NCI-H748 treated with DMSO at 0.1 percent for 48 hours (cell line): Measurements from ENCODE around the gene ISOC2.

Experiments used
- DNase-seq: peaks from one replicate; lab custom pipeline; 2025; lab: John Stamatoyannopoulos, UW

ISOC2 gene

DNA sequence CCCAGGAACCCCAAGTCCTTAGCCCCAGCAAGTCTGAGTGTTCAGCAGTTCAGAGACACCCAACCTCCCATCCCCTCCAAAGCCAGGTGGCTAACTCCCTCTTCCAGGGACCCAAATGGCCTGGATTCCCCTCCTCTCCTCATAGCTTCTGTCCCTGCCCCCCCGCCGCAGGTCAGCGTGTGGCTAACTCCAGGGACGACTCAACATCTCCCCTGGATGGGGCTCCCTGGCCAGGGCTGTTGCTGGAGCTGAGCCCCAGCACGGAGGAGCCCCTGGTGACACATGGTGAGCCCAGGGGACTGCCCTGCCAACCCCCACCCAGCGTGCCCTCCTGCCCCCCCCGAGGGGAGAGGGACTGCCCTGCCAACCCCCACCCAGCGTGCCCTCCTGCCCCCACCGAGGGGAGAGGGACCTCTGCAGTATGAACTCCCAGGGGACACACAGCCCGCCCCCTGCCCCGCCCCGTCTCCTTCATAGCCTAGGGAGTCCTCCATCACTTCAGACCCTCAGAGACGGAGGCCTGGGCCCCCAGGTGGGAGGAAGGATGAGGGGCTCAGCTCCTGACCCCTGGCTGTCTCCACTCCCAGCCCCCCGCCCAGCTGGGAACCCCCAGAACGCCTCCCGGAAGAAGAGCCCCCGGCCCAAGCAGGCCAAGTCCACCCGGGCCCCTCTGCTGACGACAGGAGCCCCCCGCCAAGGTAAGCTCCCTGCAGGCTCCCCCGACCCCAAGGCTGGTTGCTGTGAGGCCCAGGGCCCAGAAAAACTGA, 28.5 kb upstream of the ISOC2 start:
- DNase-seq: no peak

DNA sequence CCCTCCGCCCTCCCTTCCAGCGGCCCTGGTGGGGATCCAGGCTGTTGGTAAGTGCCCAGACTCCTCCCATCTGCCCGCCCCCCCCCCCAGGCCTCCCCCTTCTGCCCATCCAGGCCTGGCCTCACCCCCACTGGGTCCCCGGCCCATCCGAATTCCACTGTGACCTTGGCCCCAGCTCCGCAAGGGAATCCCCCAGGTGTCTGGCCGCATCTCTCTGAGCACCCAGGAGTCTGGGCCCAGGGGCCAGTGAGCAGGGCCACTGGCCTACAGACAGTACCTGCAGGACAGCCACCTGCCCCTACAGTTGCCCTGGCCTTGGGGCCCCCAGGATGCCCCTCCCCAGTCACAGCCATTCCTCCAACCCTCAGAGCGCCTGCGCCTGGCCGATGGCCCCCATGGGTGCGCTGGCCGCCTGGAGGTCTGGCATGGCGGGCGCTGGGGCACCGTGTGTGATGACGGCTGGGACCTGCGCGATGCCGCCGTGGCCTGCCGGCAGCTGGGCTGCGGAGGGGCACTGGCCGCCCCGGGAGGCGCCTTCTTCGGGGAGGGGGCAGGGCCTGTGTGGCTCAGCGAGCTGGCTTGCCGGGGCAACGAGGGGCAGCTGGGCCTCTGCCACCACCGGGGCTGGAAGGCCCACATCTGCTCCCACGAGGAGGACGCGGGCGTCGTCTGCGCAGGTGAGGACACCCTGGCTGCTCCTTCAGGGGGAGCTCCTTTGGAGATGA, 27.7 kb upstream of the ISOC2 start:
- DNase-seq: no peak

DNA sequence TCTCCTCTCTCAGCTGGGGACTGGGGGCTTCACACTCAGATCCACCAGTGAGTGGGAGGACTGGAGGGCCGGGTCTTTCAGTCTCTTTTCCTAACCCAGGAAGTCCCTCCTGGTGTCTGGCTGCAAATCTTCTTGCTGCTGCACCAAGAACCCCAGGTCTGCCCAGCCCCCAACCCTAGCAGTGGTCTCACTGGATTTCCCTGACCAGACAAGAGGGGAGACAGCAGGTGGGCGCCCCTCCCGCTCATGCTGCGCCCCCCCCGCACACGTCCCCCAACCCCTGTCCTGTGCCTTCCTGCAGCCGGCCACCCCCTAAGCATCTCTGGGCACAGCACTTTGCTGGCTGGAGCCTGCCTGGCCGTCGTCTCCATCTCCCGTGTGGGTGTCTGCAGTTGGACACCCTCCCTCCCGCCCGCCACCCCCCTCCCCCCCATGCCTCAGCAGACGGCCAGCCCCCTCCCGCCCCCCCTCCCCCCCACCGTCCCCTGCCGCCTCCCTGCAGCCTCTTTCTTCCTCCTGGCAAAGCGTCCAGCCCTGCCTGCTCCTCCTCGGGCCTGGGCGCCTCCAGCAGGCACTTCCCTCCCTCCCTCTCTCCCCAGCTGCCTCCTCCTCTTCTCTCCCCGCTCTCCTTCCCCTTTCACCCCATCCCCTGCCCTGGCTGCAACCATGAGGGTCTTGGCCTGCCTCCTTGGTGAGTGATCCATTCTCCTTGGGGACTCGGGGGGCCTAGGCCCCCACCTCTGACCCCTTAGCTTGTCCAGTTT, 26.7 kb upstream of the ISOC2 start, which contains the start of gene SSC5D:
Gene SSC5D (plus strand): TSS at position 513 of the 764 bp plus-strand sequence. CDS start 154 bp downstream, at position 667.
- no peak for DNase-seq

DNA sequence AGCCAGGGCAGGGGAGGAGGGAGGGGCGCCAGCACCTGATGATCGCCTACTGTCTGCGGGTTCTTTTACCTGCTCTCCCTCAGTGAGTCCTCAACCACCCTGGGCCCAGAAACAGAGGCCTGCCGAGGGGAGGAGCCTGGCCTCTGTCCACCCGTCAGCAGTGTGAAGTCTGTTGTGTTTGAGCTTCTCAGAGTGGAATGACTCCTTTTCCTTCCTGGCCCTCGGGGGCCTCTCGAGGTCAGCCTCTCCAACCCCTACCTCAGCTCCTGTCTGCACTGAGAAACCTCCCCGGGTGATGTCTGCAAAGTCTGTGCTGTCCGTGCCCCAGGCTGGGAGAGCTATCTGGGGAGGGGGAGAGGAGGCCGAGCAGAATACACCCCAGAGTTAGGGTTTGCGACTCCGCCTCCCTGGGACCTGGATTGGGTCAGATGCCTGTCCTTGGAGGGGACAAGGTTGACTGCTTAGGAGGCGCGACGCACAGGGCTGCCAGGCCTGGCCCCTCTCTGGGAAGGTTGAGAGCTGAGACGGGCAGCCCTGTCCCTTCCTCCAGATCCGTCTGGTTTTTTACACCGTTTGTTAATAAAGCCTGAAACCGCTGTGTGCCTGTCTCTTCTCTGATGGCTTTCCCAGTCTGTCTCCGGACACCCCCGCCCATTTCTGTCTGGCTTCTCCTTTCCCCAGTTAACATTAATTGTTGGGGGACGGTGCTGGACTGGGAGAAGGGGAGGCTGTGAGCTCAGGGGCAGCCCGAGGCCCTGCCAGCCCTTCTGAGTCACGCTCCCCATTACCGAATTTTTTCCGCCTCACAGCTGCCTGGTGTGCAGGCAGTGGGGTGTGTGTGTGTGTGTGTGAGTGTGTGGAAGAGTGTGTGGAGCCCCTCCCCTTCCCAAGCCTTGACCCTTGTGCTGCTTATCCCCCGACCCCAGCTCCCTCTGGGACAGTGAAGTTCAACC, 25.8 kb upstream of the ISOC2 start:
- DNase-seq: no peak

DNA sequence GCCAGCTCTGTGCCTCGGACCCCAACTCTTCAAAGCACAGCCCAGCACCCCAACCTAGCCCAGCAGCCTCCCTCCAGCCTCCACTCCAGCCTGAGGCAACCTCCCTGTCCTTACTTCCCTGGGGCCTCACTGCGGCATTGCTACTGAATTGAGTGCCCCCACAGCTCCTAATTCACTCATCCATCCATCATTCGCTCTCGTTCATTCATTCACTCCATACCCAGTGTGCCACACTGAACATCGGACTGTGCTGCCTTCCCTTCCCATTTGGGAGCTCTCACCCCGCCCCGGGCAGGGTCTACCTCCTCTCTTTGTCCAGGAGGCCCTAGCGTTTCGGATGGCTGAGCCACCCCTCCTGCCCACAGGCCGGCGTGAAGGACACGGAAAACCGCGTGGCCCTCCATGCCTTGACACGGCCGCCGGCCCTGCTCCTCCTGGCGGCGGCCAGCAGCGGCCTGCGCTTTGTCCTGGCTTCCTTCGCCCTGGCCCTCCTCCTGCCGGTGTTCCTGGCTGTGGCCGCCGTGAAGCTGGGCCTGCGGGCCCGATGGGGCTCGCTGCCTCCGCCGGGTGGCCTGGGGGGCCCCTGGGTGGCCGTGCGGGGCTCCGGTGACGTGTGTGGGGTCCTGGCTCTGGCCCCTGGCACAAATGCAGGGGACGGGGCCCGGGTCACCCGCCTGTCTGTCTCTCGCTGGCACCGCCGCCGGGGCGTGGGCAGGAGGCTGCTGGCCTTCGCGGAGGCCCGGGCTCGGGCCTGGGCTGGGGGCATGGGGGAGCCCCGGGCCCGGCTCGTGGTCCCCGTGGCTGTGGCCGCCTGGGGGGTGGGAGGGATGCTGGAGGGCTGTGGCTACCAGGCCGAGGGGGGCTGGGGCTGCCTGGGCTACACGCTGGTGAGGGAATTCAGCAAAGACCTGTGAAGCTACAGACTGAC, 24.9 kb upstream of the ISOC2 start:
- no peak for DNase-seq

DNA sequence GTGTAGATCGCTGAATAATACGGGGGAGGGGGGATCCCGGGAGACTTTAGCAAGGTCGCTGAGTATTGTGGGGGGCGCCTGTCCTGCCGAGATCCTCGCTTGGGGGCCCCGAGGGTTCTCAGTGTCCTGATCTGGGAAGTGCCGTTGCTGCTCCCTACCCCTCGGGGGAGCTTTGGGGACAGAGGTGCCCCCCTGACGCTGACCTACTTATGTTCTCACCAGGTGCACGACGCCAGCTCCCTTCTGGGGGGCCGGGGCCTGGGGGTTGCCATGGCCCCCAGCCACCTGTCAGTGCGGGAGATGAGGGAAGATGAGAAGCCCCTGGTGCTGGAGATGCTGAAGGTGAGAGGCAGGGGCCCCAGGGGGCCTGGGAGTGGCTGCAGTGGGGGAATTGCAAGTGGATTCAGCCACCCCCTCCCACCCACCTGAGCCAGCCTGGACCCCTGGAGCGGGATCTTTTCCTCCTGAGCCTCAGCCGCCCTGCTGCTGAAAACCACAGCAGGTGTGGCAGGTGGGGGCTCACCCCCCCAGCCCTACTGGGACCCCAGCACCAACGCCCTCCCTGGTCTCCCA, 24.1 kb upstream of the ISOC2 start:
- no peak for DNase-seq

DNA sequence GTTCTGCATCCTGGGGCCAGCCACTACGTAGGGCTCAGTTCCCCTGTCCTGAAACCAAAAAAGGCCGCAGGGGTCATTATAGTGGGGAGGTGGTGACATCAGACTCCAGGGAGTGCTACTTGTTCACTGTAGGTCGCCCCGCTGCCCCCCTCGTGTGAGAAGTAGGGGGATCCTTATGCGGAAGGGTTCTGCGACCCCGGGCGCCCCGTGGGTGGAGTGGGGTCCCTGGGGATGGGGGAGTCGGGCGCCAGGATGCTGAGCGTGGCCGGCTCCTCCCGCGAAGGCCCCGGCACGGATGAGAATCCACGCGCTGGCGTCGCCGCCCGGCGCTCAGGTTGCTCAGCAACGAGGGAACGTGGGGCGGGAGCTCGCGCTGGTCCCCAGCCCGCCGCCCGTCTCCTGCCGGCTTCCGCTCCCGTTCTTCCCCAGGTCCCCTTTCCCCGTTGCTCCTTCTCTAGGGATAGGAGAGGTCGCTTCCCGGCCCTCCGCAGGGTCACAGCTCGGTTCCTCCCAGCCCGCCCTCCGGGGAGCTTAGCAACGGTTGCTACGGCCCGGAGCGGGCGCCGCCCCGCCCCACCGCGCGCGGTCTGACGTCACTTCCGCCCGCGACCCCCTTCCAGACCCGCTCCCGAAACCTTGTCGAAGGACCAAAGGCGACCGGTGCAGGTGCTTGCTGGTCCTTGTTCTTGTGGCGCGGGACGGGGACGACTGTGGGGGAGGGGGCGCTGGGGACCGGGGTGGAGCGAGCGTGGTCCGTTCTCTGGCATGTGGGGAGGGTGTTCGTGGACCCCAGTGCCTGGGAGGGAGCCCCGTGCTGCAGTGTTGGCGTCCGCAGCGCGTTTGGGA, 23.4 kb upstream of the ISOC2 start, which contains the start of gene NAT14:
Gene NAT14 (plus strand): TSS at position 596 of the 846 bp plus-strand sequence. CDS start 521 bp downstream, outside the sequence.
- peak; percentile 77 for DNase-seq

DNA sequence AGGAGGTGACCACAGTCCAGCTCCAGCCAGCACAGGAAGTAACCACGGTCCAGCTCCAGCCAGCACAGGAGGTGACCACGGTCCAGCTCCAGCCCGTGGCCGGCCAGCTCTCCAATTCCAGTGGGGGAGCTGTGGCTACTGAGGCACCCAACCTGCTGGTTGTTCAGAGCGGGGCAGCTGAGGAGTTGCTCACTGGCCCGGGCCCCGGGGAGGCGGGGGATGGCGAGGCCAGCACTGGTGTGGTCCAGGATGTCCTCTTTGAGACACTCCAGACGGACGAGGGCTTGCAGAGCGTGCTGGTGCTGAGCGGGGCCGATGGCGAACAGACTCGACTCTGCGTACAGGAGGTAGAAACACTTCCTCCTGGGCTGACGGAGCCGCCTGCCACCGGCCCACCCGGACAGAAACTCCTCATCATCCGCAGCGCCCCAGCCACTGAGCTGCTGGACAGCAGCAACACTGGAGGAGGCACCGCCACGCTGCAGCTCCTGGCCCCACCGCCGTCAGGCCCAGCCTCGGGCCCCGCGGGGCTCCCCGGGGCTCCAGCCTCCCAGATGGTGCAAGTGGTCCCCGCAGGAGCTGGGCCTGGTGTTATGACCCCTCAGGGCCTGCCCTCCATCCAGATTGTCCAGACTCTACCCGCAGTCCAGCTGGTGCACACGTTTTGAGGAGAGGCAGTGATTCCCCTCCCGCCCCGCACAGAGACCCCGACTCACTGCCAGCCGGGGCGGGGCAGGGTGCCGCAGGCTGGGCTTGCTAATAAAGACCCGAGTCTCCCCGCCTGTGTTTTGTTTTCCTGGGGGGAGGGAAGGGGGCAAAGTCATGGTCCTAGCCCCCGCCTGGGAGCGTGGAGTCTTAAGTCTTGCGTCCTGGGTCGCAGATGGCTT, 22.5 kb upstream of the ISOC2 start:
- DNase-seq: no peak

DNA sequence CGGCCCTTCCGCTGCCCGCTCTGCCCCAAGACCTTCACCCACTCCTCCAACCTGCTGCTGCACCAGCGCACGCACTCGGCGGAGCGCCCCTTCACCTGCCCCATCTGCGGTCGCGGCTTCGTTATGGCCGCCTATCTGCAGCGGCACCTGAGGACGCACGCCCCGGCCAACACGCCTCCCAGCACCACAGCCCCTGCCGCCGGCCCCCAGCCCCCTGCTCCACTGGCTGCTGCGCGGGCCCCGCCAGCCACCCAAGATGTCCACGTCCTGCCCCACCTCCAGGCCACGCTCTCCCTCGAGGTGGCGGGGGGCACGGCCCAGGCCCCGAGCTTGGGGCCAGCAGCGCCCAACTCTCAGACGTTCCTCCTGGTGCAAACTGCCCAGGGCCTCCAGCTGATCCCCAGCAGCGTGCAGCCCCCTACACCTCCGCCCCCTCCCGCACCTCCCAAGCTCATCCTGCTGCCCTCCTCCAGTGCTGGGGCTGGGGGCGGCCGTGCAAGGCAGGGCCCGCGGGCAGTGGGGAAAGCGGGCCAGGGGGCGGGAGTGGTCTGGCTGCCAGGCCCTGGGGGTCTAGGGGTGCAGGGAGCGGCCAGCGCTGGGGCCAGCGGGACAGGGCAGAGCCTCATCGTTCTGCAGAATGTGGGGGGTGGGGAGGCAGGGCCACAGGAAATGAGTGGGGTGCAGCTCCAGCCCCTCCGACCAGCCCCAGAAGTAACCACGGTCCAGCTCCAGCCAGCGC, 21.7 kb upstream of the ISOC2 start:
- DNase-seq: no peak

DNA sequence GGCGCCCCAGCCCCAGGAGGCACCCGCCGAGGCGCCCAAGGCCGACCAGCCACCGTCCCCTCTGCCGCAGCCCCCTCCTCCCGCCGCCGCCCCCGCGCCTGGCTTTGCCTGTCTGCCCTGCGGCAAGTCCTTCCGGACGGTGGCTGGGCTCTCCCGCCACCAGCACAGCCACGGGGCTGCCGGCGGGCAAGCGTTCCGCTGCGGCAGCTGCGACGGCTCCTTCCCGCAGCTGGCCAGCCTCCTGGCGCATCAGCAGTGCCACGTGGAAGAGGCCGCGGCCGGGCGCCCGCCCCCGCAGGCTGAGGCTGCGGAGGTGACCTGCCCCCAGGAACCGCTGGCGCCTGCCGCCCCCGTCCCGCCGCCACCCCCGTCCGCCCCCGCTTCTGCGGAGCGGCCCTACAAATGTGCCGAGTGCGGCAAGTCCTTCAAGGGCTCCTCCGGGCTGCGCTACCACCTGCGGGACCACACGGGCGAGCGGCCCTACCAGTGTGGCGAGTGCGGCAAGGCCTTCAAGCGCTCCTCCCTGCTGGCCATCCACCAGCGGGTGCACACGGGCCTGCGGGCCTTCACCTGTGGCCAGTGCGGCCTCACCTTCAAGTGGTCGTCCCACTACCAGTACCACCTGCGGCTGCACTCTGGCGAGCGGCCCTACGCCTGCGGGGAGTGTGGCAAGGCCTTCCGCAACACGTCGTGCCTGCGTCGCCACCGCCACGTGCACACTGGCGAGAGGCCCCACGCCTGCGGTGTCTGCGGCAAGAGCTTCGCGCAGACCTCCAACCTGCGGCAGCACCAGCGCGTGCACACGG, 20.9 kb upstream of the ISOC2 start:
- DNase-seq: no peak

DNA sequence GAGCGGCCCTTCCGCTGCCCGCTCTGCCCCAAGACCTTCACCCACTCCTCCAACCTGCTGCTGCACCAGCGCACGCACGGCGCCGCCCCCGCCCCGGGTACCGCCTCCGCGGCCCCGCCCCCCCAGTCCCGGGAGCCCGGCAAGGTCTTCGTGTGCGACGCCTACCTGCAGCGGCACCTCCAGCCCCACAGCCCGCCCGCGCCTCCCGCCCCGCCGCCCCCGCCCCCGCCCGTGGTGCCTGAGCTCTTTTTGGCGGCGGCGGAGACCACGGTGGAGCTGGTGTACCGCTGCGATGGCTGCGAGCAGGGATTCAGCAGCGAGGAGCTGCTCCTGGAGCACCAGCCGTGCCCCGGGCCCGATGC, 20.3 kb upstream of the ISOC2 start:
- DNase-seq: no peak

DNA sequence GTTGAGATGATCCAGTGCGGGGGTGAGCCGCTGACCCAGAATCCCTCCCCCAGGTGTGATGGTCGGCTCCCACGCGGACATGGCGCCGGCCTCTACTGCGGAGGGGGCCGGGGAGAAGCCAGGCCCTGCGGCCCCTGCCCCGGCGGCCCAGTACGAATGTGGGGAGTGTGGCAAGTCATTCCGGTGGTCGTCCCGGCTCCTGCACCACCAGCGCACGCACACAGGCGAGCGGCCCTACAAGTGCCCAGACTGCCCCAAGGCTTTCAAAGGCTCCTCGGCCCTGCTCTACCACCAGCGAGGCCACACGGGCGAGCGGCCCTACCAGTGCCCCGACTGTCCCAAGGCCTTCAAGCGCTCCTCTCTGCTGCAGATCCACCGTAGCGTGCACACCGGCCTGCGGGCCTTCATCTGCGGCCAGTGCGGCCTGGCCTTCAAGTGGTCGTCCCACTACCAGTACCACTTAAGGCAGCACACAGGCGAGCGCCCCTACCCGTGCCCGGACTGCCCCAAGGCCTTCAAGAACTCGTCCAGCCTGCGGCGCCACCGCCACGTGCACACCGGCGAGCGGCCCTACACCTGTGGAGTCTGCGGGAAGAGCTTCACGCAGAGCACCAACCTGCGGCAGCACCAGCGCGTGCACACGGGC, 19.8 kb upstream of the ISOC2 start:
- no peak for DNase-seq

DNA sequence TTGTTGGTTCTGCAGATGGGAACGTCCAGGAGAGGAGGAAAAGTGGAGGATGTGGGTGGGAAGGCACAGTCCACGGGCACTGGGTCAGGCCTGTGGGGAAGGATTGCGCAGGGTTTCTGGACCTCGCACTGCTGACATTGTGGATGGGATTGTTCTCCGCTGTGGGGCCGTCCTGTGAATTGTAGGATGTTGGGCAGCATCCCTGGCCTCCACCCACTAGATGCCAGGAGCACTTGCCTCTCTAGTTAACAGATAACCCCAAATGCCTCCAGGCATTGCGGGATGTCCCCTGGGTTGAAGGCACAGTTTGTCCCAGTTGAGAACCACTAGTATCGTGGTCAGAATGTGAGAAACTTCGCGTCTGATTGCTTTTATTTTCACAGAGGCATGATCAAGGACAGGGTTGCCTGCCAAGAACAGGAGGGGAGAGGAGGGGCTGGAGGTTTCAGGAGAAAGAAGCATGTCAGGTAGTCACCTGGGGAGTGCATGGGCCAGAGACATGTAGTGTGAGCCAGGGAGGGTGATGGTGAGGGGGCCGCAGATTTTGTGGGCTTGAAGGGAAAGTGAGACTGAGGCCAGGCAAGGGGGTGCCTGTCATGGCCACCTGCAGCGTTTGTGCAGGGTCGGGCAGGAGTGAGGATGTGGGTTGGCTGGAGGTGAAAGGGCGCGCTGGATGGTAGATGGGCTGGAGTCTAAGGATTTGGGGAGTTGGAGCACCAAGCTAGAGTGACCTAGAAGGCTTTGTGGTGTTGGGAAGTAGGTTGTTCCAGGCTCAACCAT, 18.2 kb upstream of the ISOC2 start:
- no peak for DNase-seq

DNA sequence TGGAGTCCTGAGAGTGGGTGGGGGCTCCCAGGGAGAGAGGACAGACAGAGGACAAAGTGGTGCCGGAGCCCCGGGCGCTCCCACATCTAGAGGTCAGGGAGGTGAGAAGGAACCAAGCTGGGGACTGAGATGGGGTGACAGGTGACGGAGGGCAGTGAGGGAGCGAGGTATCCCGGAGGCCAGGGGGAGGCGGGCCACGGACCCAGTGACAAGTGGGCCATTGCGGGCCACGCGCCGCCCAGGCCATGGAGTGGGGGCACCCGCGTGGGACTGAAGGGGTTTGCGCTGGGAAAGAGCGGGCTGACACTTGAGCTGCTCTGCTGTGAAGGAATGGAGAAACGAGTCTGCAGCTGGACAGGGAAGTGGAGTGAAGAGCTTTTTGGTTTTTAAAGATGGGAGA, 17.6 kb upstream of the ISOC2 start:
- DNase-seq: no peak

DNA sequence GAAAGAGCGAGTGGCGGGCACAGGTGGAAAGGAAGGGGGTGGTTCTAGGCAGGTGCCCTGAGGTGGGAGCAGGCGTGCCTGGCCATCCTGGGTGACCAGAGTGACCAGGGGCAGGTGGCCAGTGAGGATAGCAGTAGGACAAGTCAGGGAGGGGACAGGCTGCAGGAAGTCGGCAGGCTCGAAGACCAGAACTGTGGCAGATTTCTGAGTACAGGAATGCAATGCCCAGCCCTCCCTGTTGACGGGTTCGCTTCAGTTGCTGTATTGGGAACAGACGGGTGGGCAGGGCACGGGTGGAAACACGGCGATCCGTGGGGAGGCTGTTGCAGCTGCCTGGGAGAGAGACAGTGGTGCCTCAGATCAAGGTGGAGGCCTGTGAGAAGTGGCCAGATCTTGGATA, 16.9 kb upstream of the ISOC2 start:
- no peak for DNase-seq
